ENCODE results near the gene AHCTF1.

- TF ChIP-seq, protein P1, sequence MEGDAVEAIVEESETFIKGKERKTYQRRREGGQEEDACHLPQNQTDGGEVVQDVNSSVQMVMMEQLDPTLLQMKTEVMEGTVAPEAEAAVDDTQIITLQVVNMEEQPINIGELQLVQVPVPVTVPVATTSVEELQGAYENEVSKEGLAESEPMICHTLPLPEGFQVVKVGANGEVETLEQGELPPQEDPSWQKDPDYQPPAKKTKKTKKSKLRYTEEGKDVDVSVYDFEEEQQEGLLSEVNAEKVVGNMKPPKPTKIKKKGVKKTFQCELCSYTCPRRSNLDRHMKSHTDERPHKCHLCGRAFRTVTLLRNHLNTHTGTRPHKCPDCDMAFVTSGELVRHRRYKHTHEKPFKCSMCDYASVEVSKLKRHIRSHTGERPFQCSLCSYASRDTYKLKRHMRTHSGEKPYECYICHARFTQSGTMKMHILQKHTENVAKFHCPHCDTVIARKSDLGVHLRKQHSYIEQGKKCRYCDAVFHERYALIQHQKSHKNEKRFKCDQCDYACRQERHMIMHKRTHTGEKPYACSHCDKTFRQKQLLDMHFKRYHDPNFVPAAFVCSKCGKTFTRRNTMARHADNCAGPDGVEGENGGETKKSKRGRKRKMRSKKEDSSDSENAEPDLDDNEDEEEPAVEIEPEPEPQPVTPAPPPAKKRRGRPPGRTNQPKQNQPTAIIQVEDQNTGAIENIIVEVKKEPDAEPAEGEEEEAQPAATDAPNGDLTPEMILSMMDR (IDR thresholded peaks at IDR 0.05; ENCODE audit: insufficient read depth, low read depth, low read length), result no peak
- TF ChIP-seq EZH2 (IDR thresholded peaks at IDR 0.05; ENCODE audit: insufficient read depth, low read length), result no peak
Measured at GRCh38 chr1:246932366-246932700, 585 bp upstream of the AHCTF1 start.
